Activated CD4-positive, alpha-beta T cell treated with anti-CD3 and anti-CD28 coated beads for 4 hours (primary cell): Measurements from ENCODE around the gene FEM1C.

Experiments
- DNase-seq, 2 donors: peaks; one replicate each; pipeline ENCODE4 v3.0.0-alpha.2; 2020

Gene FEM1C

GRCh38 chr5:115544436-115545350 is at the start of gene FEM1C:
Gene FEM1C, minus strand, starts transcription at chr5:115544775. Its CDS starts 1,282 bp downstream, at chr5:115543493.
- peak; percentile 98 to 99 for DNase-seq

- no peak for DNase-seq
Observed at GRCh38 chr5:115589043-115589442, 44.5 kb upstream of the FEM1C start.

DNA sequence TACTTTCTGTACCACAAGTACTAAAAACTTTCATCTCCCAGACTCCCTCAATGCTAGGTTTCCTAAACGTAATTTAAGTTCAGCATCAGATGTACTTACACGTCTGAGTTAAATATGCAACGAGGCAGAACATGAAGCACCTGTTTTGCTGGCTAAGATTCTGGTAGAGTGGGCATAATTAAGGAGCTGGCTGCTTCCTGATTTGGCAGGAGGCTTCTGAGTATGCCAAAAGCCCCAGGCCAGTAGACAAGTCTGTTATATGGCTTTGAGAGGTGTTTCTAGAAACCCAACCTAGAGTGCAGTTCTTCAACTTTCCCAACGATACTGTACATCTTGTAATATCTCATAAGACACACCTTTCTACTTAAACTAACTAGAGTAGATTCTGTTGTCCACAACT is 44.1 kb upstream of the FEM1C start:
- DNase-seq: no peak

DNA sequence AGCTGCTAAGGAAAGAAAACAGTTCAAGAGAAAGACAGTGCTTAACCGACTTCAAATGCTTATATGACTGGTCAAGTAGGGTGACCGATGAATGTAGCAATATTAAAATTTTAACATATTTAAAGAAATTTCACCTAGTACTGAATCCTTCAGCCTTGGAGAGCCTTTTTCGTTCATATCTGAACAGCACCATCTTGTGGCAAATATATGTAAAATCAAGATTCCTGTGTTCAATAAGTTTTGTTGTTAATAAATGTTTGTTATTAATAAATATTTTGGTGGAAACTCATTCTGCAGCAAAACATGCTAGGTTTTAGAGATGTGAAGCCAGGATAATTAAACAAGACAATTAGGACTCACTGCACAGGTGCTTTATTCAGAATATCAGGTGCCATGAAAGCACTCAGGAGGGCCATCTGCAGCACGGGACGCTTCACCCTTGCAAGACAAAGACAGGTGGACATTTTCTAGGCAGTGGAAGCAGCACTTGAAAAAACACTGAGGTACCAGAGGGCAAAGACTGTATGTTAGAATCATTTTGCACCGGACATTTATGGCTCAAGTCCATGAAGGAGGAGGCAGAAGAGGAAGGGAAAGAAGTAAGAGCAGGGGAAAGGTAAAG is 42.1 kb upstream of the FEM1C start:
- DNase-seq: no peak

DNA sequence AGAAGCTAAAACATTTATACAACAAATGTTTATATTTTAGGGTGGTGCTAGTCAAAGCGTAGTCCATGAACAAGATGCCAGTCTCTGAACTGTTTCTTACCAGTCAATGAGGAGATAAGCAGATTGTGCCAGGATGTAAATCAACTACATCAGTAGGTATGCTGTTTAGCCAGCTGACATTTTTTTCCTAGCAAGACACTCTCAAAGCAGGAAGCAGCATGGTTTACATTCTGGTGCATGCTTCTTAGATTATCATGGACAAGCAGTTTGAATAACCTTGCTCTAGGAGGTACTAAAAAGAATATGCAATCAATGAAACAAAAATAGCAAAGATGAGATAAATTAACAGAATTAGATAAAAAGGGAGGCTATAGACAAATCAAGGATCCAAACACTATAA is 40.7 kb upstream of the FEM1C start:
- DNase-seq: no peak

DNA sequence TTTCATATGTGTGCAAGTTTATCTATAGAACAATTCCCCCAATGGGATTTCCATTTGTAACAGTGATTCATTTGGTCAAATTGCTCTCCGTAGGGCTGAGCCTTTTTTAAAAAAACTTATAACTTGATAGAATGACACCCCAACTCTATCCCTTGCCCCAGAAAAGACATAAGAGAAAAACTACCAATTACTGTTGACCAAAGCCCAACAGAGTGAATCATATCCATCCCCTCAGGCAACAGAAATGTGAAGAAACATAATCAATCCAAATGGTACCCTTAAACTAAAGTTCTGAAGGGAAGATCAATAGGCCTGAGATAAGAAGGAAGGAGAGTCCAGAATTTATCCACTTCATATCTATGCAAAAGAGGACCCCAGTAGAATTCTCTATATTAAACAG is 39.9 kb upstream of the FEM1C start:
- DNase-seq: no peak

DNA sequence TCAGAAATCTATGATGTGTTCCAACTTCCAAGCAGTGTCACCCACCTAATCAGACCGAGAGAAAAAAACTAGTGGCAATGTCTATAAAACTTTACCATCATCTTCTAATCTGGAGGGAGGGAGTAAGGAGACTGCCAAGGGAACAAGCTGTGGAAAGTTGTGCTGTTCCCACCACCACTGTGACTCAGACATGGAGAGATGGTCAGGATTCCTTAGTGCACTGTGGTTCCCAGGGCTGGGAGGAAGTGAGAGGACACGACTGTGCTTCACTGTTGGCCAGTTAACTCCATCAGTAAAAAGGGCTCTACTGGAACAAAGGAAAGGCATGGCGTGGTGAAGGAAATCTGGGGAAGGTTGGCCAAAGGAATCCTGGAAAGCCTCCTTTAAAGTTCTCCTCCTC is 38.9 kb upstream of the FEM1C start:
- DNase-seq: no peak

DNA sequence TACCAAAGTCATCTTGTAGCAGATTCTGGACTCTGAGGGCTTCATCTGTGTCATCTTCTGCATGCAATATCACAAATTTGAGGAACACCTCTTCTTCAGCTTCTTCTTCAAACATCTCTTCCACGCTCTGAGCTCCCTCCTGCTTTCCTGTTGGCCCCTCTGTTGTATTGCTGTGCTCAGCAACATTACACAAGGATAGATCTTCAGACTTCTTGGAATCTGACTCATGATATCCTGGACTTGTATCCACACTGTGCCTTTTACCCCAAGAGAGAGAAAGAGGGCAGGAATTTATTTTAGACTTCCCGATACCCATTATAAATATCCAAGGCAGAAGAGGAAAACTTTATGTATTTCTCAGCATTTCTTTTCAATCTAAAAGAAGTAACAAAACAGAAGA is 36.4 kb upstream of the FEM1C start:
- DNase-seq: no peak

DNA sequence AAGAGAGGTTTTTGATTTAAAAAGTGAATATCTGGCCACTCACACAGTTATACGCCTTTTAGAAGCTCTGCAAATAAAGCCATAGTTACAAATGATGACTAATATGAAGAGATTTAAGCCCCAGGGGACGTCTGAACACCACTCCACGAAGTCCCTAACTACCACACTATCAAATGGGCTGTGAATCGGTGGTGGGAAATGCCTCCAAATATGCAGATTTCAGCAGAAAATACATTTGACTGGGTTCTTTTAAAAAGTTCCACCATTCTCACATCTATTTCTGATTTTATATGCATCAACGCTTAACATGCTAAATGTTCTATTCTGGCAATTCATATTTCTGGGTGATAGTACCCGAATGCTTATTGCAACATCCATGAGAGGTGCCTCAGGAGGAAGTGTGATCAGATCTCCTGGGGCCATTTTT is 35.2 kb upstream of the FEM1C start:
- DNase-seq: no peak

GRCh38 chr5:115579216-115579615 is 34.6 kb upstream of the FEM1C start:
- no peak for DNase-seq

DNA sequence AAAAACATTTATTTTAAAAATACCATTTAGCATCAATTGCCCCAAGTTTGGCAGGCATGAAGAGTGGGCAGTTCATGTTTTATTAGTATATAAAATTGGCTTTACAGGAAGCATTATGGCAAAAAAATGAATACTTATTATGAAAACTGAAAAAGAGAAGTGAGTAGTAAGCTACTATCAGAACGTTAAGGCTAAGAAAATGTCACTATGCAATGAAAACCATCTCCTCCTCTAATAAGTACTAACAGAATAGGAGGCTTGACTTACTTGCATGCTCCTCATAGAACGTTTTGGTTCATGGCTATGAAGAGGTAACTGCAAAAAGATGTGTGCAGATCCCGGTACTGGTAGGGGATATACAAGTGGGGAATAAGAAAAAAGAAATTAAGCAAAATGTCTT is 34.1 kb upstream of the FEM1C start:
- DNase-seq: no peak

GRCh38 chr5:115577741-115578140 is 33.2 kb upstream of the FEM1C start:
- no peak for DNase-seq

- DNase-seq: no peak
Observed at GRCh38 chr5:115577329-115577728, 32.8 kb upstream of the FEM1C start.

DNA sequence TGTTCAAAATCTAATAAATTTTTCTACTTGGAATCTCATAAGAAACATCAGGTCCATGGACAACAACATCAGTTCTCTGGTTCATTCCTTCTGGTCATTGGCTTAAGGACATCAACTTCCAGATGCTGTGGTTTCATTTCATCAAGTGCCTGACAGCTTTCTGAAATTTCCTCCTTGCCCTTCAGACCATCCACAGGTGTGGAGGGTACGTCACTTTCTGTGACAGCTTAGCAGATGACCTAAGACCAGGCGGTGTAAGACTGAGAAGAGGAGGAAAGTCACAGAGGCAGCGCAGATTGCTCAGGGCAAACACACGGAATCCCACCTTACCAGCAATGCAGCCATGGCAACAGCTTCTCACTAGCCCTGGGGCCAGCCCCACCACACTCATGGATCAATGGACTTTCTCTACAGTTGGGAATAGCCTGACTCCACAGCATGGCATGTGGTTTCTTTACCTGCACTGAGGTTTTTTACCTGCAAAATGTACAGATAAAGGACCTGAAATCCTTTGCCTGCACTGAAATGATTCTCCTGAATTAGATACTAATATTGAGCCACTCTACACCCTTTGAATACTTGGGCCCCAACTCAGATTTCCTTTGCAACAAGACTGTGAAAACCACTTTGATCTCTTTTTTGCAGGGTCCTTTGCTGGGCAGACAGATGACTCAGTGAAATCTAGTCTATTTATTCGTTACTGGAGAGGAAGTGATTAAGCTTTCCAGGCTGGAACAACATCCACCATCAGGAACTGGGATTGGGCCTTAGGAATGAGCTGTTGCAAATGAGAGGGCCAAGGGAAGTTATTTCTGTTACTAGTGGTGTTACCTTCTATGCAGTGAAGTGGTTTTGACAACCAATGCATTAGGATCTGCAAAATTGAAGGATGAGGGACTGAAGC is 30.8 kb upstream of the FEM1C start:
- no peak for DNase-seq

- DNase-seq: no peak
Observed at GRCh38 chr5:115573133-115573532, 28.6 kb upstream of the FEM1C start.

DNA sequence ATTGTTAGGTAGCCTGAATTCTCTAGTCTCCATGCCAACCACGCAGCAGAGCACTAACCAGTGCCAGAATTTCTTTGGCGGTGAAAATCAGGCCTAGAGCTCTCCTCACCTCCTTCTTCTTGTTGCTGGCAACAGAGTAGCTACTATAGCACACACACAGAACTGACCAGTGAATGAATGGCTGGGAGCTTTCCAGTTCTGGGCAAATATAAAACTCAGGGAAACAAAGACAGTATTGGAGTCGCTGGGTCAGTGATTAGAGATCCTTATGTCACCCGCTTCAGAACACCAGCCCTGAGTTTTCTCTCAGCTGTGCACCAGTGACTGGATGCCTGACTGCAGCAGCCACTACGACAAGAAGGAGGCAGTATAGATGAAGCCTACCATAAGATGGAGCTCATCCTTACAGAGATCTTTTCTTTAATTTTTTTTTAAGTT is 26.9 kb upstream of the FEM1C start:
- DNase-seq: no peak

DNA sequence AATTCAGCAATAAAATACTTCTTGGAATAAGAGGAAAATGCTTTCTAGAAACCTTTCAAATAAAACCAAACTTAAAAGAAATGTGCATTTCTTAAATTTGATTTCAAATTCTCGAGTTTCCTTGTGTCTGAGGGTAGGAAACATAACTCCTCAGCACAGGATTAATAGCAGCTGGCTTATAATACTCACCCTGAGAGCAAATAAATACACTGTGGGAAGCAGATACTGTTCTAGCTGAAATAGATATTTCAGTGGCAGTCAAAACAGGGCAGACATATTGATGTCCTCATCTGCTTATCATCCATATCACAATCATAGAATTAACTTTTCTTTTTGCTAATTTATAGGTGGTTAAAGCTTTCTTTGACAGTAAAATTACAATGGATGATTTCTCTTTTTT is 24.1 kb upstream of the FEM1C start:
- no peak for DNase-seq

DNA sequence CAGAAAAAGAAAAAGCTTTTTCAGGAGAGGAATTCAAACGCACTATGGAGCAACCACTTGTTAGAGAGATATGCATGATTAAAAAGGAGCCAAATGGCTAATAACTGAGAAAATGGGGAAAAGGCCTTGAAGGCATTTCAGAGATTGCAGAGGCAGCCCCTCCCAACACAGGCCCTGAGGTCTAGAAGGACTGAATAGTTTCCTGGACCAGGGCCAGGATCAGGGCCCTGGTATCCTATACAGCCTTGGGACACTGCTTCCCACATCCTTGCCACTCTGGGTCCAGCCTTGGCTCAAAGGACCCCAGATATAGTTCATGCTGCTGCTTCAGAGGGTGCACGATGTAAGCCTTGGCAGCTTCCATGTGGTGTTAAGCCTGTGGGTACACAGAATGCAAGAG is 20.7 kb upstream of the FEM1C start:
- no peak for DNase-seq

DNA sequence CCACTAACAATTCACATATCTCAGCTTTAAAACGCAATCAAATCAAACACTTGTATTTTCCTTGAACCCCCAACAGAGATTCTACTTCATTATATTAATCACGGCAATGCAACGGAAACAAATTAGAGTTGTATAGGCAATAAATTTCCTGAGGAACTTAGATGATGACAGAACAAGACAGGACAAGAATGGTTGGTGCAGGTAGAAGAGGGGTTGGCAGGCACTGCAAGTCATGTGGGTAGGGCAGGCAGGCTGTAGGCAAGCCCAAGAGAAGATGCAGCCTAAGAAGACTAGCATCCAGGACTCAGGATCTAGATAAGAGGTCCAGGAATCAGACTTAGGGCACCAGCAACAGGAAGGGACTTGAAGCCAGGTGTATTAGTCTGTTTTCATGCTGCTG is 16.6 kb upstream of the FEM1C start:
- DNase-seq: no peak

DNA sequence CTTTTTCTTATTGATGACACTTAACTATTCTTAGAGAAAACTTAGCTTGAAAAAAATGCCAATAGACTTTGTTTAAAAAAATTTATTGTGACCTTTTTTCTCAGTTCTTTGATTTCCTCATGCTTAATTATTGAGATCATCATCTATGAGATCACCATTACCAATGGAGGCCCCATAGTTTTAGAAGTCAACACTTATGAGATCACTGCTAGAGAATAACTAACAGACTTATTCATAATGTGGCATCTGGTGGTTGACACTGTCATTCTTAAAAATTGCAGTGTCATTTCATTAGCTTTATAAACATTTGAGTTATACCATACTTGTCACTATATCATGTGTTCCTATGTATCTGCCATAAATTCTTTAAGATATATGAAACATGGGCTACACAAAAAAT is 14.9 kb upstream of the FEM1C start:
- DNase-seq: no peak

DNA sequence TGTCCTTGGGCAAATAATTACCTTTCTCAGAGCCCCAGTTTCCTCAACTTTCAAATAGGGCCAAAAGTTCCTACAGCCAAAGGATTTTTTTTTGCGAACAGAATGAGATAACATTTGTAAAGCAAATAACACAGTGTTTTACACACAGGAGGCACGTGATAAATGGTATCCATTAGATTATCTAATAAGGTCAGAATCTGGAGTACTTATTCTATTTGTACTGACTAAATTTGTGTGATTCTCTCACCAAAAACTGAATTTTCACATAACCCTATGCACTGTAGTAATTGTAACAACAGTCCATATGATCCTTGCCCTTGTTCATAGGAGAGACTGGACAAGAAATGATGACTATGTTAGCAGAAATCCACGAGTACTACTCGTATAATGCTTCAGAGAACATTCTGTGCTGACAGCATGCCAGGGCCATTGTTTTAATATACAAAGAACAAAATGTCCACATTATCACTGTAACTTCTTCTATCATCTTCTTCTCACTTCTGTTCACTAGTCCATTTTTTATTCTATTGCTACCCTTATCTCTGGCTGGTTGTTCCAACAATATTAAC is 13.9 kb upstream of the FEM1C start:
- DNase-seq: no peak

DNA sequence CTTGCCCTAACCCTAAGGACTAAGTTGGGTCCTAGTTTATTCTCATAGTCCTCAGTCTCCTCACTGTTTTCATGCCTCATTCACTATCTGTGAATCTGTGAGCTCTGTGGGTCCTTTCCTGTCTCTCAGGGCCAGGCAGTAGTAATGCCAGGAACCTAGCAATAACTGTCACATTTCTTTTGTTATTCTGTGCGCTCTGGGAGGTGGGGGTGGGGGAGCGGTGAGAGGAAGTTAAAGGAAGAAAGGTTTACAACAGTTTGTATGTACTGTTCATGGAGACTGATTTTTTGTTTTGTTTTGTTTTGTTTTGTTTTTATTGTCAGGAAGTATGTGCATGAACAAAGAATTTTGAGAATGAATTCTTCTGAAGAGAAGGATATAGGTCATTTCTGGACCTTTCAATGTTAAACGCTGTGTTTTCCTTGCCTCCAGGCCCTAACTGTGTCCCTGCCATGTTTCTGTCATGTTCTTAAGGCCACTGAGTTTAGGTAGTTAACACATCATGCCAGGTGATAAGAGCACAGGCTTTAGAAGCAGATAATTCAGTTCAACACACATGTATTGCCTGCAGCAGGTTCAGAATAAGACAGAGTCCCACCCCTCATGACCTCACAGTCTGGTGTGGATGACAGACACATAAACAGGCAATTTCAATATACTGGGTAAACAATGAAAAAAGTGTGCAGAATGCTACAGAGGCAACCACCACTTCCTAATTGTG is 13.3 kb upstream of the FEM1C start:
- no peak for DNase-seq
